ENCODE data around the gene CDKL2. TPM values are rescaled to one million over a fixed set of nuclear protein-coding genes. Genes with fewer than 3 reads are reported as not detected.
"Not testable (repeated sequence)": the region's sequence is repeated elsewhere in the genome, so short reads cannot be mapped to it uniquely, and the experiment has no call there.

CDKL2 gene
- total and polyA plus RNA-seq, 2 of the 8 experiments (the other 6 are each of a cell fraction or from before 2014, with no cell fraction given) = 1.4 to 2.1 TPM

DNA sequence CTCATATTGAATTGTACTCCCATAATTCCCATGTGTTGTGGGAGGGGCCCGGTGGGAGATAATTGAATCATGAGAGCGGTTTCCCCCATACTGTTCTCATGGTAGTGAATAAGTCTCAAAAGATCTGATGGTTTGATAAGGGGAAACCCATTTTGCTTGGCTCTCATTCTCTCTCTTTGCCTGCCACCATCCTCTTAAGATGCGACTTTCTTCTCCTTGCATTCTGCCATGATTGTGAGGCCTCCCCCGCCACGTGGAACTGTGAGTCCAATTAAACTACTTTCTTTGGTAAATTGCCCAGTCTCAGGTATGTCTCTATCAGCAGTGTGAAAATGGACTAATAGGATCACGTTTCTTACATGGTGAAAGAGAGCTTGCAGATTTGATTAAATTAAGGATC, 93.0 kb downstream of the CDKL2 start:
- H2BK12ac ChIP-seq (ENCODE audit: low read depth, low read length); FAIRE-seq; H3K23me2 ChIP-seq (ENCODE audit: low read depth, low read length); H3K4me1 ChIP-seq (replicated peaks in 1 of 4; ENCODE audit: control insufficient read depth in 3 of 4, insufficient read depth in 4 of 4, low read length in 3 of 4); H2AFZ ChIP-seq (ENCODE audit: low read length); H3K27me3 ChIP-seq (replicated peaks in 1 of 4; ENCODE audit: control insufficient read depth in 3 of 4, extremely low read depth in 1 of 4, insufficient read depth in 3 of 4, low read length in 3 of 4); H3K14ac ChIP-seq (ENCODE audit: insufficient read length); H3K79me1 ChIP-seq (ENCODE audit: low read depth, low read length); H3K4me3 ChIP-seq (ENCODE audit: extremely low read depth in 1 of 4, insufficient read depth in 2 of 4, low read depth in 3 of 4, low read length in 4 of 4); H2BK5ac ChIP-seq (ENCODE audit: low read depth, low read length); H4K20me1 ChIP-seq (replicated peaks in 1 of 2; ENCODE audit: control insufficient read depth in 1 of 2, insufficient read depth in 2 of 2, low read length in 2 of 2); H4K5ac ChIP-seq (ENCODE audit: insufficient read length, low read depth, low read length); H2AK5ac ChIP-seq (ENCODE audit: low read depth, low read length); H3K56ac ChIP-seq (replicated peaks; ENCODE audit: insufficient read length, low read depth, low read length); H3K27ac ChIP-seq (ENCODE audit: low read depth, low read length); H2BK20ac ChIP-seq (ENCODE audit: low read length); CTCF ChIA-PET (ENCODE audit: partially characterized antibody); H3K4ac ChIP-seq (replicated peaks; ENCODE audit: insufficient read length, low read depth, low read length); H3K9ac ChIP-seq (replicated peaks in 1 of 4; ENCODE audit: extremely low read depth in 1 of 4, low read depth in 3 of 4, low read length in 3 of 4); H3K18ac ChIP-seq (ENCODE audit: extremely low read depth, low read length); H3K9me3 ChIP-seq (ENCODE audit: insufficient read depth in 2 of 2, low read depth in 1 of 2, low read length in 1 of 2); DNase-seq (ENCODE audit: low read depth in 1 of 2, low spot score in 2 of 2); H3K79me2 ChIP-seq (ENCODE audit: control insufficient read depth in 1 of 2, insufficient read depth in 2 of 2, low read length in 2 of 2); H3K36me3 ChIP-seq (ENCODE audit: control insufficient read depth in 2 of 4, insufficient read depth in 4 of 4, low read length in 3 of 4); H4K8ac ChIP-seq (ENCODE audit: extremely low read depth, insufficient read depth, low read length); H3K4me2 ChIP-seq (ENCODE audit: insufficient read depth in 1 of 2, low read depth in 2 of 2, low read length in 2 of 2); H4K91ac ChIP-seq (replicated peaks; ENCODE audit: insufficient read length, low read length); H2BK15ac ChIP-seq (ENCODE audit: low read length); H3K23ac ChIP-seq (ENCODE audit: insufficient read length); H2BK120ac ChIP-seq (replicated peaks; ENCODE audit: low read depth, low read length): not testable (repeated sequence)
- WGBS, 2 experiments (ENCODE audit: extremely low coverage in 1 of 2, insufficient coverage in 1 of 2, insufficient read length in 1 of 2, insufficient replicate concordance in 2 of 2, low coverage in 1 of 2, low lambda C conversion rate in 2 of 2, missing lambda C conversion rate in 1 of 2) = 89% methylated on average over 6 of the region's 6 CpGs; no CpG with 5 or more reads in 1 of the 2 experiments
- POLR2A ChIA-PET (ENCODE audit: partially characterized antibody) = interaction anchor here (2.8 kb wide), 1 partner anchor 9 kb away, joined by 7 read pairs; no protein-coding TSS in a partner anchor

DNA sequence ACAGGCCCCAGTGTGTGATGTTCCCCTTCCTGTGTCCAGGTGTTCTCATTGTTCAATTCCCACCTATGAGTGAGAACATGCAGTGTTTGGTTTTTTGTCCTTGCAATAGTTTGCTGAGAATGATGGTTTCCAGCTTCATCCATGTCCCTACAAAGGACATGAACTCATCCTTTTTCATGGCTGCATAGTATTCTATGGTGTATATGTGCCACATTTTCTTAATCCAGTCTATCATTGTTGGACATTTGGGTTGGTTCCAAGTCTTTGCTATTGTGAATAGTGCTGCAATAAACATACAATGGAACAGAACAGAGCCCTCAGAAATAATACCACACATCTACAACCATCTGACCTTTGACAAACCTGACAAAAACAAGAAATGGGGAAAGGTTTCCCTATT, 96.4 kb downstream of the CDKL2 start:
- H3K27me3 ChIP-seq (replicated peaks in 1 of 4; ENCODE audit: control insufficient read depth in 3 of 4, extremely low read depth in 1 of 4, insufficient read depth in 3 of 4, low read length in 3 of 4); H3K4me3 ChIP-seq (ENCODE audit: extremely low read depth in 1 of 4, insufficient read depth in 2 of 4, low read depth in 3 of 4, low read length in 4 of 4); H2BK20ac ChIP-seq (ENCODE audit: low read length); H3K79me2 ChIP-seq (ENCODE audit: control insufficient read depth in 1 of 2, insufficient read depth in 2 of 2, low read length in 2 of 2); H2AK5ac ChIP-seq (ENCODE audit: low read depth, low read length); H3K79me1 ChIP-seq (ENCODE audit: low read depth, low read length); H3K23ac ChIP-seq (ENCODE audit: insufficient read length); H2BK120ac ChIP-seq (replicated peaks; ENCODE audit: low read depth, low read length); H3K56ac ChIP-seq (replicated peaks; ENCODE audit: insufficient read length, low read depth, low read length); H3K9ac ChIP-seq (replicated peaks in 1 of 4; ENCODE audit: extremely low read depth in 1 of 4, low read depth in 3 of 4, low read length in 3 of 4); POLR2A ChIA-PET (ENCODE audit: partially characterized antibody); H2AFZ ChIP-seq (ENCODE audit: low read length); H4K8ac ChIP-seq (ENCODE audit: extremely low read depth, insufficient read depth, low read length); H4K91ac ChIP-seq (replicated peaks; ENCODE audit: insufficient read length, low read length); H4K5ac ChIP-seq (ENCODE audit: insufficient read length, low read depth, low read length); H2BK15ac ChIP-seq (ENCODE audit: low read length); CTCF ChIA-PET (ENCODE audit: partially characterized antibody); DNase-seq (ENCODE audit: low read depth in 1 of 2, low spot score in 2 of 2); FAIRE-seq; H3K4me1 ChIP-seq (replicated peaks in 1 of 4; ENCODE audit: control insufficient read depth in 3 of 4, insufficient read depth in 4 of 4, low read length in 3 of 4); H3K4me2 ChIP-seq (ENCODE audit: insufficient read depth in 1 of 2, low read depth in 2 of 2, low read length in 2 of 2); H2BK5ac ChIP-seq (ENCODE audit: low read depth, low read length); H3K18ac ChIP-seq (ENCODE audit: extremely low read depth, low read length); H2BK12ac ChIP-seq (ENCODE audit: low read depth, low read length); H4K20me1 ChIP-seq (replicated peaks in 1 of 2; ENCODE audit: control insufficient read depth in 1 of 2, insufficient read depth in 2 of 2, low read length in 2 of 2); H3K23me2 ChIP-seq (ENCODE audit: low read depth, low read length); H3K27ac ChIP-seq (ENCODE audit: low read depth, low read length); H3K14ac ChIP-seq (ENCODE audit: insufficient read length); H3K4ac ChIP-seq (replicated peaks; ENCODE audit: insufficient read length, low read depth, low read length): not testable (repeated sequence)
- peaks cover 0 to 29% (median 11%) of the 10 kb centered on the region in 4 experiments; a peak in 4 of 8 replicates for H3K36me3 ChIP-seq (ENCODE audit: control insufficient read depth in 2 of 4, insufficient read depth in 4 of 4, low read length in 3 of 4)
- H3K9me3 ChIP-seq (ENCODE audit: insufficient read depth in 2 of 2, low read depth in 1 of 2, low read length in 1 of 2) = peaks cover 6 to 10% of the 10 kb centered on the region in 2 experiments; a peak in 2 of 4 replicates

Measured in H1 (cell line).